Mesodermal cell (in vitro differentiated cells): ENCODE data around the gene POLK.
"Not testable (repeated sequence)": the region's sequence is repeated elsewhere in the genome, so short reads cannot be mapped to it uniquely, and the experiment has no call there.

ENCODE experiments used
- H3K27ac ChIP-seq: 2 replicates; pipeline ENCODE4 v1.7.0; 2013; ENCODE audit warnings: mild to moderate bottlenecking, low read depth, low read length, moderate library complexity; ENCODE audit not compliant: severe bottlenecking
- H3K36me3 ChIP-seq: 2 replicates; pipeline ENCODE4 v1.7.1; 2013; ENCODE audit warnings: mild to moderate bottlenecking, low read length, moderate library complexity; ENCODE audit not compliant: control insufficient read depth, insufficient read depth
- H3K4me1 ChIP-seq: one replicate; pipeline ENCODE4 v1.7.1; 2013; ENCODE audit warnings: mild to moderate bottlenecking, low read length; ENCODE audit not compliant: insufficient read depth, control insufficient read depth, poor library complexity, severe bottlenecking
- H3K4me3 ChIP-seq: 2 replicates; pipeline ENCODE4 v1.7.0; 2013; ENCODE audit warnings: low read length, control low read depth, mild to moderate bottlenecking; ENCODE audit not compliant: insufficient read depth, poor library complexity, severe bottlenecking; ENCODE audit errors: extremely low read depth
- H3K9me3 ChIP-seq: 2 replicates; pipeline ENCODE4 v1.7.1; 2013; ENCODE audit warnings: mild to moderate bottlenecking, low read length, moderate library complexity; ENCODE audit not compliant: control insufficient read depth
- WGBS, 2 experiments: methylation state at CpG; one replicate each; pipeline ENCODE4 v1.1.5; 2013; ENCODE audit warnings: missing lambda C conversion rate in 2 of 2; ENCODE audit not compliant: insufficient coverage in 2 of 2; 5-methylcytosine and 5-hydroxymethylcytosine counted together

The POLK gene

GRCh38 chr5:75566710-75567309 lies 55.1 kb downstream of the POLK start:
- H3K9me3 ChIP-seq, result peaks cover 8% of the 10 kb centered on the region
- H3K36me3 ChIP-seq, result peaks cover 8% of the 10 kb centered on the region
- WGBS, 2 experiments, result 60 to 77% methylated on average over 6 of the region's 6 CpGs
- no peak overlapping the region for H3K4me3 ChIP-seq
- peaks cover 14% of the 10 kb centered on the region for H3K4me1 ChIP-seq
- peak overlapping the region; percentile 85 for H3K27ac ChIP-seq

- peak overlapping the region; percentile 85 for H3K27ac ChIP-seq
- WGBS, 2 experiments, result 50 to 64% methylated on average over 1 of the region's 2 CpGs
- peaks cover 14% of the 10 kb centered on the region for H3K4me1 ChIP-seq
- H3K9me3 ChIP-seq, result peaks cover 8% of the 10 kb centered on the region
- no peak overlapping the region for H3K4me3 ChIP-seq
- H3K36me3 ChIP-seq, result peaks cover 8% of the 10 kb centered on the region
Measured at GRCh38 chr5:75567710-75568109, 56.0 kb downstream of the POLK start.

- H3K27ac ChIP-seq, result peak overlapping the region; percentile 85
- WGBS, 2 experiments, result no CpG with 5 or more reads among the region's 2 CpGs
Measured at GRCh38 chr5:75568202-75568601, 56.5 kb downstream of the POLK start.

GRCh38 chr5:75571547-75571946 lies 59.9 kb downstream of the POLK start:
- Histone ChIP-seq H3K4me3 (no peak overlapping the region), H3K27ac (no peak overlapping the region), H3K9me3 (no peaks in the 10 kb centered on the region), H3K36me3 (peaks cover 12% of the 10 kb centered on the region), H3K4me1 (peaks cover 9% of the 10 kb centered on the region)
- WGBS, 2 experiments, result 100% methylated on average over 1 of the region's 2 CpGs; no CpG with 5 or more reads in 1 of the 2 experiments

More at GRCh38 chr5:75568202-75568601, 56.5 kb downstream of the POLK start:
- peaks cover 14% of the 10 kb centered on the region for H3K4me1 ChIP-seq
- peaks cover 8% of the 10 kb centered on the region for H3K36me3 ChIP-seq
- H3K9me3 ChIP-seq, result peaks cover 6% of the 10 kb centered on the region
- no peak overlapping the region for H3K4me3 ChIP-seq

GRCh38 chr5:75574791-75575190 lies 63.1 kb downstream of the POLK start:
- no peaks in the 10 kb centered on the region for H3K4me1 ChIP-seq
- H3K4me3 ChIP-seq, result no peak overlapping the region
- no peaks in the 10 kb centered on the region for H3K9me3 ChIP-seq
- H3K36me3 ChIP-seq, result peaks cover 15% of the 10 kb centered on the region
- H3K27ac ChIP-seq, result no peak overlapping the region
- no CpG with 5 or more reads among the region's 3 CpGs for WGBS, 2 experiments

- not testable (repeated sequence) for H3K27ac ChIP-seq, H3K4me1 ChIP-seq, H3K4me3 ChIP-seq, H3K9me3 ChIP-seq
- WGBS, 2 experiments, result 67% methylated on average over 1 of the region's 8 CpGs; no CpG with 5 or more reads in 1 of the 2 experiments
- H3K36me3 ChIP-seq, result peaks cover 25% of the 10 kb centered on the region
Measured at GRCh38 chr5:75578280-75578679, 66.6 kb downstream of the POLK start.

GRCh38 chr5:75584641-75585040 lies 73.0 kb downstream of the POLK start:
- Histone ChIP-seq H3K36me3 (peaks cover 28% of the 10 kb centered on the region), H3K4me3 (no peak overlapping the region), H3K27ac (no peak overlapping the region), H3K4me1 (no peaks in the 10 kb centered on the region), H3K9me3 (no peaks in the 10 kb centered on the region)
- WGBS, 2 experiments, result no CpG with 5 or more reads among the region's 2 CpGs

DNA sequence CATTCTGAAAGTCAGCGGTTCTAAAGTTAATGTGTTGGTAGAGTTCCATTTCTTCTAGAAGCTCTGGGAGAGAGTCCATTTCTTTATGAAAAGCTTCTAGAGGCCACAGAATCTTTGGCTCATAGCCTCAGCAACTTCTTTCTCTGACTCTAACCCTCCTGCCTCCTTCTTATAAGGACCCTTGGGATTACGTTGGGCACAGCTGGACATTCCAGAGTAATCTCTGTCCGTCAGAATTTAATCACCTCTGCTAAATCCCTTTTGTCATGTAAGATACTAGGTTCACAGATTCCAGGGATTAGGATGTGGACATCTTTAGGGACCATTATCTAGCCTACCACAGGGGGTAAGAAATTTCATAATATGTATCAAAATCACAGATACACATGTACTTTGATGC lies 77.0 kb downstream of the POLK start:
- no peaks in the 10 kb centered on the region for H3K4me1 ChIP-seq
- peaks cover 26% of the 10 kb centered on the region for H3K36me3 ChIP-seq
- no peaks in the 10 kb centered on the region for H3K9me3 ChIP-seq
- WGBS, 2 experiments, result 83 to 90% methylated on average over 2 of the region's 3 CpGs
- no peak overlapping the region for H3K27ac ChIP-seq
- no peak overlapping the region for H3K4me3 ChIP-seq

DNA sequence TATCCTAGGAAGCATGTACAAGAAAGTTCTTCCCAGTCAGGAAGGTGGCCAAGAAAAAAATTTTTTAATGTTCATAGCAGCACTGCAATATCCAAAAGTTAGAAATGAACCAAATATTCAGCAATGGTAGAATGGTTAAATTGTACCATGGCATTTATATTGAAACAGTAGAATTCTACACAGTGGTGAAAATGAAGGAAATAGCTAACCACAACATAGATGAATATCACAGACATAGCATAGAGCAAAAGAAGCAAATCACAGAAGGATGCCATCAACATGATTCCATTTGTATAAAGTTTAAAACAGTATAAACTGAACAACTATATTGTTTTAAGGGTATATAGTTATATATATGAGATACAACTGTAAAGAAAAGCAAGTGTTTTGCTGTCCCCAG lies 88.8 kb downstream of the POLK start:
- H3K4me3 ChIP-seq, result no peak overlapping the region
- H3K27ac ChIP-seq, result no peak overlapping the region
- H3K4me1 ChIP-seq, result peaks cover 26% of the 10 kb centered on the region
- no peaks in the 10 kb centered on the region for H3K9me3 ChIP-seq
- H3K36me3 ChIP-seq, result no peaks in the 10 kb centered on the region

GRCh38 chr5:75601567-75601966 lies 89.9 kb downstream of the POLK start:
- H3K9me3 ChIP-seq, result no peaks in the 10 kb centered on the region
- 100% methylated on average over 1 of the region's 1 CpG for WGBS, 2 experiments
- H3K36me3 ChIP-seq, result no peaks in the 10 kb centered on the region
- no peak overlapping the region for H3K27ac ChIP-seq
- no peak overlapping the region for H3K4me3 ChIP-seq
- H3K4me1 ChIP-seq, result peaks cover 27% of the 10 kb centered on the region

GRCh38 chr5:75601996-75602395 lies 90.3 kb downstream of the POLK start:
- Histone ChIP-seq H3K27ac (no peak overlapping the region), H3K36me3 (no peaks in the 10 kb centered on the region), H3K4me3 (no peak overlapping the region), H3K9me3 (no peaks in the 10 kb centered on the region), H3K4me1 (peaks cover 27% of the 10 kb centered on the region)
- 93 to 98% methylated on average over 2 to 3 of the region's 3 CpGs for WGBS, 2 experiments
